ENCODE measurements around the gene UBE2D2. TPM values are rescaled to one million over a fixed set of nuclear protein-coding genes. Genes with fewer than 3 reads are reported as not detected.

UBE2D2 gene
- total and polyA plus RNA-seq, 10 of the 15 experiments (the other 5 are each of a cell fraction or from before 2014, with no cell fraction given), result 58.6 to 245 (median 128) TPM

- Histone ChIP-seq H3K27me3 (replicated peaks in 1 of 2; ENCODE audit: control insufficient read depth in 2 of 2, insufficient read depth in 2 of 2, low read length in 1 of 2) (no peaks in the 10 kb centered on the region), H4K20me1 (ENCODE audit: control insufficient read depth, insufficient read depth) (no peaks in the 10 kb centered on the region), H3K4me2 (ENCODE audit: control insufficient read depth, insufficient read depth) (no peak overlapping the region), H3K4me3 (no peak overlapping the region), H3K9ac (ENCODE audit: control insufficient read depth, insufficient read depth, low read length) (no peak overlapping the region), H3K36me3 (ENCODE audit: control insufficient read depth in 2 of 2, insufficient read depth in 2 of 2, low read length in 1 of 2) (no peaks in the 10 kb centered on the region), H2AFZ (ENCODE audit: control insufficient read depth, low read depth, low read length) (no peak overlapping the region), H3K4me1 (ENCODE audit: control insufficient read depth, insufficient read depth, low read length) (peaks cover 31% of the 10 kb centered on the region), H3K27ac (ENCODE audit: control insufficient read depth, insufficient read depth) (no peak overlapping the region), H3K9me3 (replicated peaks; ENCODE audit: control insufficient read depth, insufficient read depth, low read length) (no peaks in the 10 kb centered on the region), H3K79me2 (ENCODE audit: control insufficient read depth, insufficient read depth, low read length) (peaks cover 10% of the 10 kb centered on the region)
- ATAC-seq, result no peak
- TF ChIP-seq CREB1 (IDR thresholded peaks at IDR 0.05; ENCODE audit: low read depth), result no peak
- TF ChIP-seq HSF1 (IDR thresholded peaks at IDR 0.05; ENCODE audit: low read depth, low read length), result no peak
- no peak for TF ChIP-seq HDAC2 (IDR thresholded peaks at IDR 0.05)
- TF ChIP-seq KDM1A (IDR thresholded peaks at IDR 0.05; ENCODE audit: borderline replicate concordance), result no peak
- no peak for TF ChIP-seq CBX5 (IDR thresholded peaks at IDR 0.05; ENCODE audit: low read depth)
- TF ChIP-seq ZNF274 (IDR thresholded peaks at IDR 0.05; ENCODE audit: insufficient read depth, insufficient read length), result no peak
- no peak for TF ChIP-seq SUPT20H (IDR thresholded peaks at IDR 0.05; ENCODE audit: borderline replicate concordance, control insufficient read depth, low read depth, low read length)
- TF ChIP-seq MYC (IDR thresholded peaks at IDR 0.05; ENCODE audit: insufficient read depth, insufficient read length, insufficient replicate concordance, low read length, severe bottlenecking), result no peak
- TF ChIP-seq SP1 (IDR thresholded peaks at IDR 0.05; ENCODE audit: low read depth, low read length), result no peak
- no peak for TF ChIP-seq CBX3 (IDR thresholded peaks at IDR 0.05; ENCODE audit: borderline replicate concordance, low read depth)
- no peak for TF ChIP-seq ASH2L (IDR thresholded peaks at IDR 0.05; ENCODE audit: borderline replicate concordance, low read depth)
- no peak for TF ChIP-seq TBL1XR1 (IDR thresholded peaks at IDR 0.05; ENCODE audit: low read depth, low read length)
- TF ChIP-seq POU2F2 (IDR thresholded peaks at IDR 0.05; ENCODE audit: borderline replicate concordance, low read depth, low read length), result no peak
- TF ChIP-seq BRCA1 (IDR thresholded peaks at IDR 0.05; ENCODE audit: low read depth, low read length), result no peak
- TF ChIP-seq KAT2A (conservative IDR thresholded peaks at IDR 0.05; ENCODE audit: control insufficient read depth, low read depth, low read length), result no peak
- TF ChIP-seq SKIL (IDR thresholded peaks at IDR 0.05; ENCODE audit: low read depth, poor library complexity, severe bottlenecking), result no peak
- TF ChIP-seq ZBED1 (IDR thresholded peaks at IDR 0.05; ENCODE audit: borderline replicate concordance), result no peak
- TF ChIP-seq CHD4 (IDR thresholded peaks at IDR 0.05), result no peak
- ChIA-PET CTCF (interaction anchor here (0.6 to 1.4 kb wide), 4 partner anchors 8 to 132 kb away, joined by 3 to 4 read pairs (median 4); no protein-coding TSS in a partner anchor), RAD21 (ENCODE audit: unreplicated experiment) (interaction anchor here (1.0 kb wide), 1 partner anchor 47 kb away, joined by 3 read pairs; no protein-coding TSS in a partner anchor), SMC1A (ENCODE audit: uncharacterized antibody, unreplicated experiment) (interaction anchor here (0.6 kb wide), 1 partner anchor 27 kb away, joined by 3 read pairs; no protein-coding TSS in a partner anchor), POLR2A (interaction anchor here (0.5 kb wide), 1 partner anchor 115 kb away, joined by 3 read pairs; no protein-coding TSS in a partner anchor)
- in situ Hi-C loops (cut with MboI) (no loop called here), intact Hi-C loops (cut with micrococcal nuclease; ENCODE audit: unreplicated experiment) (no loop called here)
- no TSS peak for BruUV-seq (replicated peaks)
- FAIRE-seq, result no peak
- WGBS (ENCODE audit: insufficient coverage, insufficient replicate concordance, low lambda C conversion rate, missing lambda C conversion rate), result 79% methylated on average over 16 of the region's 16 CpGs
- DNase-seq (ENCODE audit: low read depth, low spot score), result no peak
Observed at GRCh38 chr5:139642891-139643871, 82.0 kb downstream of the UBE2D2 start.
